HEK293T (cell line): Measurements from ENCODE around the gene OR10D3.

Experiments used
- FOXK2 ChIP-seq: fragments of 450-650 bp; IDR thresholded peaks from 2 replicates; pipeline ENCODE4 v1.6.1; 2016; ENCODE audit warnings: mild to moderate bottlenecking
- SP1 ChIP-seq: fragments of 450-650 bp; IDR thresholded peaks from 2 replicates; pipeline ENCODE4 v1.6.1; 2017
- ZNF384 ChIP-seq: fragments of 450-650 bp; IDR thresholded peaks from 2 replicates; pipeline ENCODE4 v1.6.1; 2016

DNA sequence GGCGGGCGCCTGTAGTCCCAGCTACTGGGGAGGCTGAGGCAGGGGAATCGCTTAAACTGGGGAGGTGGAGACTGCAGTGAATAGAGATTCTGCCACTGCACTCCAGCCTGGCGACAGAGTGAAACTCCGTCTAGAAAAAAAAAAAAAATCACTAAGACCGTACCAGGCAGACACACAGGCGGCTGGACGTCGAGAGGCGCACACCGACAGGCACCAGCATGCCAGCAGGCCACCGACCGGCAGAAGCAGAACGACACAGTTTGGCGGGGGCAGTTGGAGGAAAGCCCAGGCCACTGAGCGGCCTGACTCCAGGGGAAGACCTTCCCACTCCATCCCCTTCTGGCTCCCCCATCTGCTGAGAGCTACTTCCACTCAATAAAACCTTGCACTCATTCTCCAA, 17.5 kb downstream of the OR10D3 start:
- TF ChIP-seq SP1 (no peak), FOXK2 (no peak), ZNF384 (no peak)
